Activated CD4-positive, alpha-beta memory T cell treated with anti-CD3 and anti-CD28 coated beads for 36 hours (primary cell): ENCODE measurements around the gene SLC1A4. TPM values are rescaled to one million over a fixed set of nuclear protein-coding genes. Genes with fewer than 3 reads are reported as not detected.
"Not testable (repeated sequence)": the region's sequence is repeated elsewhere in the genome, so short reads cannot be mapped to it uniquely, and the experiment has no call there.

ENCODE experiments used
- CTCF ChIA-PET: fragments of 350-600 bp; sonication (Branson Sonifier 250); formaldehyde crosslinking; loops from one replicate; lab custom pipeline; 2021; ENCODE audit warnings: antibody characterized with exemption, inconsistent platforms; lab: Charles Lee
- POLR2A ChIA-PET: fragments of 350-600 bp; sonication (Branson Sonifier 250); formaldehyde crosslinking; loops from one replicate; lab custom pipeline; 2021; ENCODE audit warnings: antibody characterized with exemption; lab: Charles Lee
- DNase-seq: peaks from one replicate; pipeline ENCODE4 v3.0.0-alpha.2; 2020
- H3K27ac Mint-ChIP-seq: one replicate; pipeline ENCODE4 v1.8.0; 2021; ENCODE audit warnings: mixed read lengths
- H3K27me3 Mint-ChIP-seq: one replicate; pipeline ENCODE4 v1.8.0; 2021; ENCODE audit warnings: mixed read lengths
- H3K36me3 Mint-ChIP-seq: one replicate; pipeline ENCODE4 v1.8.0; 2021; ENCODE audit warnings: mixed read lengths
- H3K4me1 Mint-ChIP-seq: one replicate; pipeline ENCODE4 v1.8.0; 2021; ENCODE audit warnings: low read depth, mixed read lengths
- H3K4me3 Mint-ChIP-seq: one replicate; pipeline ENCODE4 v1.8.0; 2021; ENCODE audit warnings: mild to moderate bottlenecking, mixed read lengths
- H3K9me3 Mint-ChIP-seq: one replicate; pipeline ENCODE4 v1.8.0; 2021; ENCODE audit warnings: mixed read lengths
- intact Hi-C: fragments of 100-400 bp; cut with micrococcal nuclease; formaldehyde crosslinking; loops from one replicate; pipeline ENCODE4 v1.15.1; 2023
- total RNA-seq, 2 experiments: library from RNA; stranded (reverse); gene quantifications; one replicate each; pipeline ENCODE4 v1.2.3, GENCODE V29; 2021

SLC1A4 gene
- total RNA-seq, 2 experiments from 2014 or later, result 15.9 TPM

GRCh38 chr2:64951306-64951953 lies 37.8 kb upstream of the SLC1A4 start:
- no peak for DNase-seq
- peaks cover 12% of the 10 kb centered on the region for H3K4me1 Mint-ChIP-seq
- ChIA-PET CTCF (no interaction called here), POLR2A (no interaction called here)
- H3K4me3 Mint-ChIP-seq, result no peak overlapping the region
- no peak overlapping the region for H3K27ac Mint-ChIP-seq
- H3K36me3 Mint-ChIP-seq, result peaks cover 3% of the 10 kb centered on the region
- H3K27me3 Mint-ChIP-seq, result no peaks in the 10 kb centered on the region
- peaks cover 4% of the 10 kb centered on the region for H3K9me3 Mint-ChIP-seq
- intact Hi-C loops, result no loop called here

- peaks cover 3% of the 10 kb centered on the region for H3K36me3 Mint-ChIP-seq
- DNase-seq, result no peak
- H3K4me1 Mint-ChIP-seq, result peaks cover 6% of the 10 kb centered on the region
- intact Hi-C loops, result no loop called here
- no peak overlapping the region for H3K27ac Mint-ChIP-seq
- no peaks in the 10 kb centered on the region for H3K27me3 Mint-ChIP-seq
- peaks cover 4% of the 10 kb centered on the region for H3K9me3 Mint-ChIP-seq
- no peak overlapping the region for H3K4me3 Mint-ChIP-seq
- ChIA-PET CTCF (no interaction called here), POLR2A (no interaction called here)
These were observed 37.1 kb upstream of the SLC1A4 start for GRCh38 chr2:64952096-64952495.

GRCh38 chr2:64952511-64953482 lies 36.4 kb upstream of the SLC1A4 start:
- POLR2A ChIA-PET, result no interaction called here
- CTCF ChIA-PET, result interaction anchor here (1.1 kb wide), 1 partner anchor 87 kb away, joined by 3 read pairs; no protein-coding TSS in a partner anchor
- Mint-ChIP-seq H3K27ac (no peak overlapping the region), H3K4me3 (no peak overlapping the region), H3K36me3 (peaks cover 3% of the 10 kb centered on the region), H3K27me3 (no peaks in the 10 kb centered on the region), H3K9me3 (peaks cover 4% of the 10 kb centered on the region), H3K4me1 (no peaks in the 10 kb centered on the region)
- no peak for DNase-seq
- intact Hi-C loops, result no loop called here

- intact Hi-C loops, result no loop called here
- H3K36me3 Mint-ChIP-seq, result peaks cover 3% of the 10 kb centered on the region
- no peak overlapping the region for H3K27ac Mint-ChIP-seq
- H3K4me1 Mint-ChIP-seq, result no peaks in the 10 kb centered on the region
- CTCF ChIA-PET, result no interaction called here
- DNase-seq, result no peak
- H3K9me3 Mint-ChIP-seq, result peaks cover 4% of the 10 kb centered on the region
- no peaks in the 10 kb centered on the region for H3K27me3 Mint-ChIP-seq
- H3K4me3 Mint-ChIP-seq, result no peak overlapping the region
- POLR2A ChIA-PET, result interaction anchor here (0.7 kb wide), 2 partner anchors 332 to 778 kb away, joined by 3 read pairs; no protein-coding TSS in a partner anchor
These were observed 33.7 kb upstream of the SLC1A4 start for GRCh38 chr2:64955467-64955866.

- Mint-ChIP-seq H3K4me1 (no peaks in the 10 kb centered on the region), H3K27me3 (no peaks in the 10 kb centered on the region), H3K4me3 (no peak overlapping the region), H3K27ac (no peak overlapping the region), H3K9me3 (peaks cover 4% of the 10 kb centered on the region), H3K36me3 (peaks cover 3% of the 10 kb centered on the region)
- ChIA-PET CTCF (no interaction called here), POLR2A (no interaction called here)
- intact Hi-C loops, result no loop called here
- no peak for DNase-seq
These were observed 31.9 kb upstream of the SLC1A4 start for GRCh38 chr2:64957109-64957903.

- Mint-ChIP-seq H3K4me3 (no peak overlapping the region), H3K4me1 (no peaks in the 10 kb centered on the region), H3K27me3 (no peaks in the 10 kb centered on the region), H3K27ac (no peak overlapping the region), H3K9me3 (peaks cover 4% of the 10 kb centered on the region), H3K36me3 (peaks cover 3% of the 10 kb centered on the region)
- intact Hi-C loops, result no loop called here
- POLR2A ChIA-PET, result no interaction called here
- DNase-seq, result no peak
- CTCF ChIA-PET, result no interaction called here
These were observed 30.6 kb upstream of the SLC1A4 start for GRCh38 chr2:64958556-64958955.

GRCh38 chr2:64960819-64961218 lies 28.4 kb upstream of the SLC1A4 start:
- CTCF ChIA-PET, result interaction anchor here (1.4 kb wide), 1 partner anchor 43 kb away, joined by 4 read pairs; no protein-coding TSS in a partner anchor
- POLR2A ChIA-PET, result no interaction called here
- H3K9me3 Mint-ChIP-seq, result no peaks in the 10 kb centered on the region
- no peak overlapping the region for H3K27ac Mint-ChIP-seq
- no peaks in the 10 kb centered on the region for H3K36me3 Mint-ChIP-seq
- no peak for DNase-seq
- no peaks in the 10 kb centered on the region for H3K27me3 Mint-ChIP-seq
- H3K4me1 Mint-ChIP-seq, result no peaks in the 10 kb centered on the region
- intact Hi-C loops, result no loop called here
- H3K4me3 Mint-ChIP-seq, result no peak overlapping the region

- H3K4me3 Mint-ChIP-seq, H3K27me3 Mint-ChIP-seq, POLR2A ChIA-PET, H3K36me3 Mint-ChIP-seq, intact Hi-C loops, DNase-seq, H3K4me1 Mint-ChIP-seq, H3K27ac Mint-ChIP-seq, H3K9me3 Mint-ChIP-seq: not testable (repeated sequence)
- CTCF ChIA-PET, result interaction anchor here (0.7 to 1.2 kb wide), 3 partner anchors 18 to 45 kb away, joined by 3 read pairs; no protein-coding TSS in a partner anchor
These were observed 26.1 kb upstream of the SLC1A4 start for GRCh38 chr2:64963138-64963537.

DNA sequence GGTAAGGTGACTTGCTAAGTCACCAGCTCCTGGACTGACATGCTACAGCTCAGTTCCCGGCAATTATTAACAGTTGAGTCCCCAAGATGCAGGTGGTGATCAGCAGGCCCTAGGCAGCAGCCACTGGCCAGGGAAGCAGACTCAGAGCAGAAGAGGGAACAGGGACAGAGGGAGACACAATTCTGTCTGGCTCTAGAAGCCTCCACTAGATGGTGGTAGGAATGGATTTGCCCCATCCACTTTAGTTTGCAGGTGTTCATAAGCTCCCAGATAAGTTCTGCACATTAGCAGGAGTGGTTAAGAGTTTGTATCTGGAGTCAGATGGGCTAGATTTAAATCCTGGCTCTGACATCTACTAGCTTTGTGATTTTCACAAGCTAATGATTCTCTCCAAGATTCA lies 25.5 kb upstream of the SLC1A4 start:
- ChIA-PET POLR2A (no interaction called here), CTCF (interaction anchor here (0.7 to 1.2 kb wide), 3 partner anchors 17 to 46 kb away, joined by 3 read pairs; no protein-coding TSS in a partner anchor)
- Mint-ChIP-seq H3K27ac (no peak overlapping the region), H3K27me3 (no peaks in the 10 kb centered on the region), H3K4me1 (no peaks in the 10 kb centered on the region), H3K4me3 (no peak overlapping the region), H3K9me3 (no peaks in the 10 kb centered on the region), H3K36me3 (no peaks in the 10 kb centered on the region)
- no peak for DNase-seq
- intact Hi-C loops, result no loop called here

DNA sequence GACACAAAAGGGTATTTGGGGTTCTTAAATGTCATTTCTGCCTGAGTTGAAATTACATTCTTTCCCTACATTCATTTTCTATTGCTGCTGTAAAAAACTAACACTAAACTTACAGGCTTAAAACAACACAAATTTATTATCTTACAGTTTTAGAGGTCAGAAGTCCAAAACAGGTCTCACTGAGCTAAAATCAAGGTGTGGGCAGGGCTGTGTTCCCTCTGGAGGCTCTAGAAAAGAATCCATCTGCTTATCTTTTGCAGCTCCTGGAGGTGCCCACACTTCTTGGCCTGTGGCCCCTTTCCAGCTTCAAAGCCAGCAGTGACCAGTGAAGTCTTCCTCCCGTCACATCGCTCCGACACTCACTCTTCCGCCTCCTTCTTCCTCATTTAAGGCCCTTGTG lies 23.2 kb upstream of the SLC1A4 start:
- H3K27ac Mint-ChIP-seq, result no peak overlapping the region
- H3K9me3 Mint-ChIP-seq, result no peaks in the 10 kb centered on the region
- H3K4me1 Mint-ChIP-seq, result no peaks in the 10 kb centered on the region
- intact Hi-C loops, result no loop called here
- DNase-seq, result no peak
- no peaks in the 10 kb centered on the region for H3K36me3 Mint-ChIP-seq
- no peak overlapping the region for H3K4me3 Mint-ChIP-seq
- no peaks in the 10 kb centered on the region for H3K27me3 Mint-ChIP-seq
- CTCF ChIA-PET, result interaction anchor here (1.2 kb wide), 1 partner anchor 48 kb away, joined by 4 read pairs; no protein-coding TSS in a partner anchor
- POLR2A ChIA-PET, result no interaction called here

GRCh38 chr2:64966839-64967238 lies 22.4 kb upstream of the SLC1A4 start:
- CTCF ChIA-PET, result interaction anchor here (1.2 kb wide), 1 partner anchor 49 kb away, joined by 4 read pairs; no protein-coding TSS in a partner anchor
- Mint-ChIP-seq H3K4me1 (no peaks in the 10 kb centered on the region), H3K27me3 (no peaks in the 10 kb centered on the region), H3K27ac (no peak overlapping the region), H3K4me3 (no peak overlapping the region), H3K36me3 (no peaks in the 10 kb centered on the region), H3K9me3 (no peaks in the 10 kb centered on the region)
- POLR2A ChIA-PET, result no interaction called here
- DNase-seq, result no peak
- intact Hi-C loops, result no loop called here

GRCh38 chr2:64967601-64968000 lies 21.6 kb upstream of the SLC1A4 start:
- CTCF ChIA-PET, result no interaction called here
- intact Hi-C loops, result no loop called here
- H3K36me3 Mint-ChIP-seq, result no peaks in the 10 kb centered on the region

More at GRCh38 chr2:64967601-64968000, 21.6 kb upstream of the SLC1A4 start:
- Mint-ChIP-seq H3K27ac (no peak overlapping the region), H3K27me3 (no peaks in the 10 kb centered on the region), H3K4me1 (no peaks in the 10 kb centered on the region), H3K9me3 (no peaks in the 10 kb centered on the region), H3K4me3 (no peak overlapping the region)
- DNase-seq, result no peak
- POLR2A ChIA-PET, result no interaction called here
